Dedifferentiated amniotic fluid mesenchymal stem cell (primary cell): Measurements from ENCODE around the gene LIG3.
"Not testable (repeated sequence)": the region's sequence is repeated elsewhere in the genome, so short reads cannot be mapped to it uniquely, and the experiment has no call there.

Experiments
- DNase-seq: peaks from one replicate; pipeline ENCODE4 v3.0.0-alpha.2; 2016; ENCODE audit errors: extremely low spot score

LIG3 gene

DNA sequence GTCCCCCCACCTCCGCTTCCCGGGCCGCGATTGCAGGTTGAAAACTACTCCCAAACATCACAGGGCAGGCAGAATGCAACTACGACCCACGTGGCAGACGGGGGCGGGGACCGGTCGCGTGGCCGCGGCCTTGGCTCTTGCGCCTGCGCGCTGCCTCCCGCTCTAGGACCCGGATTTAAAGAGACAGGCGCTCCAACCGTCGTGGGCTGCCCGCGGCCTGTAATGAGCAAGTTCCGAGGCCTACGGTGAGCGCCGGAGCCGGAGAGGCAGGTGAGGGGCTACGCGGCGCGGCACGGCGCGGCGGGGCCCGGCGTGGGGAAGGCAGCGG is at the start of gene LIG3:
Gene LIG3, plus strand, starts transcription at position 160 of the 328 bp plus-strand sequence. CDS start 2,494 bp downstream, outside the sequence.
- DNase-seq: peak; percentile 92

DNA sequence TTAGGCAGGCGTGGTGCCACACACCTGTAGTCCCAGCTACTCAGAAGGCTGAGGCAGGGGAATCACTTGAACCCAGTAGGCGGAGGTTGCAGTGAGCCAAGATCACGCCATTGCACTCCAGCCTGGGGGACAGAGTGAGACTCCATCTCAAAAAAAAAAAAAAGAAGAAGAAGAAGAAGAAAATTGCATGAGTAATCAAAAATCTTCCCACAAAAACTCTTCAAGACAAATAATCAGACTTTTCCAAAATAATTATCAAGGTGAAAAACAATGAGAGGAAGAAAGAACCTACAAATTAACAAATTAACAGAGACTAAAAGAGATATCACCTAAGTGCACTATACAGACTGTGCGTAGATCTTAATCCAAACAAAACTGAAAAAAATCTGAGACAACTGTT is 29.5 kb upstream of the LIG3 start:
- DNase-seq: not testable (repeated sequence)

DNA sequence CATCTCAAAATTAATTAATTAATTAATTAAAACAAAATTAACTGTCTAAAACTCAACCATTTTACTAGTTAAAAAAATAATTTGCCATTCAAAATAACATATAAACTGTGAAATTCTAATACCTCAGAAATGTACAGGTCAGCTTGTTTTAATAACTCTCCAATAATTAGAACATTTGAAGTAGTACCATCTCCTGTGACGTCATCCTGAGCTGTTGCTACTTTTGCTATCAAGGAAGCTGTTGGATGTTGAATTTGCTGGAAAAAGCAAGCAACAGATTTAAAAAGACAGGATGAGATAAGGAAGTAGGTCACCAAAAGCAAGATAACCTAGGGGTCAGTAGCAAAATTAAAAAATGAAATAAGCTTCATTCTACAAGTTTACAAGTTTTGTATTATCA is 21.9 kb upstream of the LIG3 start:
- no peak for DNase-seq

DNA sequence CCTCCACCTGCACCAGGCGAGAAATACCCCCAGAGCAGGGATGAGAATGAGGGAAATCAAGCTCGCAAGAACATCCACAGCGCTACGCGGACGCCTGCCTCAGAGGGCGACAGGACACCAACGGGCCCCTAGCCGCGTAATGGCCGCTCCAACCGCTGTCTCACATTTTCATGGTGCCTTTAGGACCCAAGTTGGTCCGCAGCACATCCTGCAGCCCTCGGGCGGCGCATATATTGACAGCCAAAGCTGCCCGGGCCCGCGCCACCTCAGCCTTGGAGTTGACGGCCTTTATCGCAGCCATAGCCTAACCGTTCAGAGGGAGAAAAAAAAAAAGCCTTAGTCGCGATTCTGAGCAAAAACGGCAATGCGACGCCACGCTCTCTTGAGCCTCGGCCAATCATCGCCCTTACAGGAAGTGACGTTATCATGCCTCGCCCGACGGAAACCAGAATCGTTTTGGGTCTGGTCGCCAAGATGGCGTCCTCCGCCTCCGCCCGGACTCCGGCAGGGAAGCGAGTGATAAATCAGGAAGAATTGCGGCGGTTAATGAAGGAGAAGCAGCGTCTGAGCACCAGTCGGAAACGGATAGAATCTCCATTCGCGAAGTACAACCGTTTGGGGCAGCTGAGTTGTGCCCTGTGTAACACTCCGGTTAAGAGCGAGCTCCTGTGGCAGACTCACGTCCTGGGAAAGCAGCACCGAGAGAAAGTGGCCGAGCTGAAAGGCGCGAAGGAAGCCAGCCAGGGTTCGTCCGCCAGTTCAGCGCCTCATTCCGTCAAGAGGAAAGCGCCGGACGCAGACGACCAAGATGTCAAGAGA is 19.0 kb upstream of the LIG3 start, which contains the start of the genes CCT6B and ZNF830:
Gene CCT6B, minus strand, starts transcription at position 368 of the 819 bp plus-strand sequence. Its CDS starts 67 bp downstream, at position 301.
Gene ZNF830, plus strand, starts transcription at position 448 of the 819 bp plus-strand sequence. Its CDS starts 27 bp downstream, at position 475.
- DNase-seq: peak; percentile 98

DNA sequence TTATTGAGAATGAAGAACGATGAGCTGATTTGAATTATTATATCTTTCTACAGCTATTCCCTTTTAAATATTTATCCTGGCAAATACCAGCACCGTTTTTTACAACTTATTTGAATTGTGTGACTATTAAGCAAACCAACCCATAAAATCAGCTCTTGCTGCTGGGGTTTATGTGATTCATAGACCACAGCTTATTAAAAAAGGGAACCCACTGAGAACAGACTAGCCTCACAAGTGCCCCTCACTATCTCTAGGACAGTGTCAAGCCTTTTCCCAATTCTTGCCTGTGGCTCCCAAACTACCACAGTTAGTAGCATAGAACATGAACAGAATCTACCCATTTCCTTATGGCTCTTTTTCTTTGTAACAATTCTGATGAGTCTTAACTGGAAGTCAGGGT is 6.1 kb upstream of the LIG3 start:
- no peak for DNase-seq

DNA sequence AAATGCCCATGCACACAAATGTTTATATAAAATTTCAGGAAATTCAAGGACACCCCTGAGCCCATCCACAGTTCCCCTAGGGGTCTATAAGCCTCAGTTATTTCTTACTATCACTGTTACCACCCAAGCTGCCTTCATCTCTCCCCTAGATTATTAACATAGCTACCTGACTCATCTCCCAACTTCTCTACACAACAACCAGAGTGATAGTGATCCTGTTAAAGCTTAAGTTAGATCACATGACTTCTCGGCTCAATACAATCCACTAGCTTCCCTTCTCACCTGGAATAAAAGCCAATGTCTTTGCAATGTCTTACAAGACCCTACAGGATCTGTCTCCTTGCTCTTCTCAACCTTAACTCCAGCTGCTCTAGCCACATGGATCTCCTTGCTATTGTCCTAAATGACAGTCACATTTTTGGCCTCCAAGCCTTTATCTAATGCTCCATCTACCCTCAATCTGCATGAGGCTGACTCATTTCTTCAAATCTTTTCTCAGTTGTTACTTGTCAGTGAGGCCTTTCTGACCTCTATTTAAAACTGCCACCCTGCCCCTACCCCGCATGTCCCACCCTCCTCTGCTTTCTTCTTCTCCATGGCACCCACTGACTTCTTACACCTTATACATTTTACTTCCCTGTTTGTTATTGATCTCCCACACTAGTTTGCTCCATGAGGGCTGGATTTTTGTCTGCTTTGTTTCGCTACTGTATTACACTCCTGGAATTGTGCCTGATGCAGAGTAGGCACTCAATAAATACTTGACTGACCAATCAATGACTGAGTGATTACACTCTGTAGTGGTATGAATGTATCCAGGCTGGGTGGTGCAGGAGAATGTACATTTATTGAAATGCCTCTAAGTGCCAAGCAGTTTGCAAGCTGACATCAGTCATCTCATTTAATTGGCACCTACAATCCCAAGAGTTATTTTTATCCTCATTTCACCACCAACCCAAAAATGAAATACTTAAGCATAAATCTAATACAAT is 5.2 kb upstream of the LIG3 start:
- no peak for DNase-seq

DNA sequence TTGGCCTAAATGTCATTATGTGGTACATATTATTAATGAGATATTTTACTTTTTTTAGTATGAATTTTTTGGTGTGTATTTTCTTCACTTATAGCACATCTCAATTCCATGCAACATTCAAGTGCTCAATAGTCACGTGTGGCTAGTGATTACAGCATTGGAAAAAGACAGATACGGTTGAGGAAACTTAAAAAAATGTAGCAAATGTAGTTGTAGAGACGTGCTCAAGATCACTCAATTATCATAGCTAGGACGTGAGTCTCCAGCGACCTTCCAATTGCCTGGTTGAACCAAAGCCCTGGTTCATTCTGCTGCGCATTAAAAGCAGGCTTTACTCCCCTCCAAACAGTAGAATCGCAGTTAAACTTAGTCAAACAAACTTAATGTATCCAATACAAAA is 1.2 kb upstream of the LIG3 start:
- no peak for DNase-seq

DNA sequence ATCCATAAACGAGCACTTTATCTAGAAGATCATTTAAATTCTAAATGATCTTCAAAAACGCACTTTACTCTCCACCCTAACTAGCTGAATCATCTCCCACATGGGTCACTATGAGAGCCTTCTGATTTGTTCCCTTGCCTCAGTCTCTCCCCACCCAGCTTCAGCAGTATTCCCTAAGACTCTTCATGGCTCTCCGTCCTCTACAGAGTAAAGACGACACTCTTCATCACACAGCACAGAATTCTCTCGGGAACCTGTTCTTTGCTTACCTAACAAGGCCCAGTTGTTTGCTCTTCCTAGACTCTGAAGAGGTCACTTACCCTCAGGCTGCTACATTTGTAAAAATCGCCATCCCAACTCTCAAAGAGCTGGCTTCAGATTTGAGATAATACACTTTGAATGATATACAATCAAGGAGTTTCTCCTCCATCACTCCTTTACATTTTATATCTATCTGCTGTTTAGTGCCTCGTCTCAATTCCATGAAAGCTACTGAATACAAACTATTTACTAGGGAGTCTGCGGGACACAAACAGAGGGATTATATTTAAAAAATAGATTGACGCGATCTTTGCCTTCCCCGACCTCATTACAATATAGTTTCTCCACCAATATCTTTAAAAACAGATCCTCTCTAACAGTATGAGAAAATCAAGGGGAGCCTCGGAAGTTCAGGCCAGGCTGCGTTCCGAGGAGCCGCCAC is 511 bp upstream of the LIG3 start:
- DNase-seq: no peak

DNA sequence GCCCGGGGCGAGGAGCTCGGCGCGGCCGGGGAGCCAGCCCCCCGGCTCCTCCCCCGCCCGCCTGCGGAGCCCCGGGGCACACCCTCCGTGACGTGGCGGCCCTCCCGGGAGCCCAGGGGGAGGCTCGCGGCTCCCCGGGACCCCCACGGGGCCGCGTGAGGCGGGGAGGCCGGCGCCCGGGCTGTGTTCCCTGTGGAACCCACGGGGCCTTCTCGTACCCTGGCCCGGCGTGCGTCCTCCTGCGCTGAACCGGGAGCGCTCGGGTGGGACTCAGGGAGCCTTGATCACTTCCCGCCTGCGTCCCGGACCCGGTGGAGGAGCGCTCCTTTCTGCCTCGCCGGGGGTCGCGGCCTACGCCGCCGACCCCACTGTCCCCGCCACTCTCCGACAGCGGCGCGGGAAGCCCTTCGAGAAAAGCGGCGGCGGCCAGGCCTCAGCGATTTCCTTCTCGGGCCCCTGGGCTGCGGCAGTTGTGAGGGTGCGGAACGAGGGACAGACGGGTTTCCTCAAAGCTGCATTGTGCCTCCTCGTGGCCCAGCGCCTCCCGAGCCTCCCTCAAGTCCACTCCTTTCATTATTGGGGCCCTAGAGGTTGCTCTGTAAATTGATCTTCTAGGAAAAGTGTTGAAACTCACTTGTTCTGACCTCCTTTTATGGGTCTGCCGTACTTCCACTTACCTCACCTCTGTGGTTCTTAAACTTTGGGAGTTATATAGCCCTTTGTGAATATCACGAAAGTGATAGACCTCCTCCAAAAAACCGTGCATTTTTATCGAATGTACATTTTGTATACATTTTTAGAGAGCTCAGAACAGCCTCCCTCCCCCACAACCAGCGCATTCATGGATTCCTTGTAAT is 597 bp downstream of the LIG3 start:
- DNase-seq: peak; percentile 76

DNA sequence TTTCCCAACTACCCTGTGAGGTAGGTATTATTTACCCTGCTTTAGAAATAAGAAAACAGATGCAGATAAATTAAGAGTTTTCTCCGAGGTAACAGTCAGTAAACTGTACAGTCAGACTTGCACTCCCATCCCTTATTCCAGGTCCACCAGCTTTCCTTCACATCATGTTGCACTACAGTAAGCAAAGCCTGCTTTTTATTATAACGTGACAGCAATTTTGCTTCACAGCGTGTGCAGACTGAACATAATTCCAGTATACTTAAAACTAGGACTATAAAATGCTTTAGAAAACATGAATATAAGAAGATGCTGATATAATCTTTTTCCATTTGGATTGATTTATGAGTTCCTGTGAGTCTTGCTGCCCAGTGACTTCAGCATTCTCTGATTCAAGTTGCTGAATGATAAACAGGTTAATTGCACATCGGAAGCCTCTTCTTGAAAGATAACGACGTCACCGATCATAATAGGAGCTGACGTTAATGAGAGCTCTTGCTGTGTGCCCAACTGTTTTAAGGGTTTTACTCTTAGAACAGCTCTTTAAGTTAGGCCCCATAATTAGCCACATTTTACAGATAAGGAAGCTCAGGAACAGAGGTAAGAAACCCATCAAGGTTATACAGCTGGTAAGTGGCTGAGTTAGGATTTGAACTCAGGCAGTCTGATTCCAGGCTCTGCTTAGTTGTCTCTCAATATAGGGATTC is 1.4 kb downstream of the LIG3 start:
- DNase-seq: no peak

DNA sequence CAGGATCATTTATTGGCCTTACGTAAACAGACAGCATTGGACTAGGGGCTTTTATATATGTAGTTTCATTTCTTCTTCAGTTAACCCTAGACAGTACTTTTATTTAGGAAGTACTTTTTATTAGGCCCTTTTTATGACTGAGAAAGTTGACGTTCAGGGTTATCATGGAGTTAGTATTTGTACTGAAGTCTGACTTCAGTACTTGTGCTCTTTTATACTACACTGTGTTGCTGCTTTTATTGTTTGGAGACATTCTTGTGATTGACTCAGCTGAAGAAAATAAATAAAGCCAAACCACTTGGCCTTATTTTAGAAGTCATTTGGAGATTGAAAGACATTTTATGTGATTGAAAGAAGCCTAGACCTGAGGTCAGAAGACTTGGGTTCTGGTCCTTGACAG is 6.9 kb downstream of the LIG3 start:
- no peak for DNase-seq

DNA sequence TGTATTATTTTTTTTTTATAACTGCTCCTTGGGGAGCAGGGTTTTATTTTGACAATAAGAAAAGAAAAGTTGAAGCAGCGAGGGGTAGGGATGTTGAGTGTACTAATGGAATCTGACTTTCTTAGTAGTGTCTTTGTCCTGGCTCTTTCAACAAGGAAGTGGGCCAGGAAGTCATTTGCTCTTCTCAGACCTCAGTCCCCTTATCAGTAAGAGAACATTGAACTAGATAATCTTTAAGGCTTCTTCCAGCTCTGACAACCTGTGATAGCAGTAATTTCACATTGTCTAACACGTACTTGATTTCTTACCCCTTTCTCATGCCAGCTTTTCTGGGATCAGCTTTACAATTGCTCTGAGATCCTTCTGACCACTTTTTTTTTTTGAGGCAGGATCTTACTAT is 8.3 kb downstream of the LIG3 start:
- DNase-seq: no peak

DNA sequence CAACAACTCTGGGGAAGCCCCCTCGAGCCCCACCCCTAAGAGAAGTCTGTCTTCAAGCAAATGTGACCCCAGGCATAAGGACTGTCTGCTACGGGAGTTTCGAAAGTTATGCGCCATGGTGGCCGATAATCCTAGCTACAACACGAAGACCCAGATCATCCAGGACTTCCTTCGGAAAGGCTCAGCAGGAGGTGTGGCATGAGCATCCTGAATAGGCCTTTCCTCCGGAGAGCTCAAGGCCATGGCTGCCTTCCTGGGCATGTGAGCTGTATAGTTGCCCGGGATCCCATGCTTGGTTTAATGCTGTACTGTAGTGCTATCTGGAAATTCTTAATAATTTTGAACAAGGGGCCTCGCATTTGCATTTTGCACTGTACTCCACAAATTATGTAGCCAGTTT is 9.2 kb downstream of the LIG3 start:
- no peak for DNase-seq

DNA sequence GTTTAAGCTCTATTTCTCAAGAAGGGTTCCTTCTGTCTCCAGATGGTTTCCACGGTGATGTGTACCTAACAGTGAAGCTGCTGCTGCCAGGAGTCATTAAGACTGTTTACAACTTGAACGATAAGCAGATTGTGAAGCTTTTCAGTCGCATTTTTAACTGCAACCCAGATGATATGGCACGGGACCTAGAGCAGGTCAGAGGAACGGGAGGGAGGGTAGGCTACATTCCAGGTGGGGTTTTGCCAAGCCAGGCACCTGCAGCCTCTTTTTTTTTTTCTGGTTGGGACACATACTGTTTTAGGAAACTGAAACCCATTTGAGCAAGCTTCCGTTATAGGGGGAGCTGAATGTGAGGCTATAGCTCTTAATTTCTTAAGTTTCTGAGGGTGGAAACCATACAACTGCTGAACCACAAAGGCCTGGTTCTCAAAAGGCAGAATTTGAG is 10.6 kb downstream of the LIG3 start:
- no peak for DNase-seq

DNA sequence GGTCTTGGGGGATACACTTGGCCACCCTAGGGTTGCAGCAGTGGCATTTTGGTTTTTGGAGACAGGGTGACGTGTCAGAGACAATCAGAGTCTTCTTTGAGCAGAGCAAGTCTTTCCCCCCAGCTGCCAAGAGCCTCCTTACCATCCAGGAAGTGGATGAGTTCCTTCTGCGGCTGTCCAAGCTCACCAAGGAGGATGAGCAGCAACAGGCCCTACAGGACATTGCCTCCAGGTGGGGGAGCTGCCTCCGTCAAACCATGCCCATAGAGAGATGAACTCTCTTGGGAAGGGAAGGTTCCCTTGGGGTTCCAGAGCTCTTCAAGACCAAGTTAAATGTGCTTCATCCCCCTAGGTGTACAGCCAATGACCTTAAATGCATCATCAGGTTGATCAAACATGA is 11.3 kb downstream of the LIG3 start:
- no peak for DNase-seq

DNA sequence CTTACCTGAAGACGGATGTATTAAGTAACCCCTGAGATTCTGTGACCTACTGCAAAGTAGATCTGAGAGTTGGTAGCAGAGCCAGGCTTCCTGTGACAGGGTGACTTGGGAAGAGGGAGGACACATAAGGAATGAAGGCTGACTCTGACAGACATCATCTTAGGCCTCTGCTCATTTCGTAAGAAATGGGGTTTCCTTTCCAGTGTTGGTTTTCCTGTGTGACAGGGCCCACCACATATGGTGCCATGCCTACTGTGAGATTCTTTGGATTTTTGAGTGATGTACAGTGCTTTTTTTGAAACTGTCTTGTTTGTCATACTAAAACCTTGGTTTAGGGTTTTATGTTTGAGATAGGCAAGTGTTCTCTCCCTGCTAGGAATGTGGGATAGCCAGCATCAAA is 12.7 kb downstream of the LIG3 start:
- no peak for DNase-seq

DNA sequence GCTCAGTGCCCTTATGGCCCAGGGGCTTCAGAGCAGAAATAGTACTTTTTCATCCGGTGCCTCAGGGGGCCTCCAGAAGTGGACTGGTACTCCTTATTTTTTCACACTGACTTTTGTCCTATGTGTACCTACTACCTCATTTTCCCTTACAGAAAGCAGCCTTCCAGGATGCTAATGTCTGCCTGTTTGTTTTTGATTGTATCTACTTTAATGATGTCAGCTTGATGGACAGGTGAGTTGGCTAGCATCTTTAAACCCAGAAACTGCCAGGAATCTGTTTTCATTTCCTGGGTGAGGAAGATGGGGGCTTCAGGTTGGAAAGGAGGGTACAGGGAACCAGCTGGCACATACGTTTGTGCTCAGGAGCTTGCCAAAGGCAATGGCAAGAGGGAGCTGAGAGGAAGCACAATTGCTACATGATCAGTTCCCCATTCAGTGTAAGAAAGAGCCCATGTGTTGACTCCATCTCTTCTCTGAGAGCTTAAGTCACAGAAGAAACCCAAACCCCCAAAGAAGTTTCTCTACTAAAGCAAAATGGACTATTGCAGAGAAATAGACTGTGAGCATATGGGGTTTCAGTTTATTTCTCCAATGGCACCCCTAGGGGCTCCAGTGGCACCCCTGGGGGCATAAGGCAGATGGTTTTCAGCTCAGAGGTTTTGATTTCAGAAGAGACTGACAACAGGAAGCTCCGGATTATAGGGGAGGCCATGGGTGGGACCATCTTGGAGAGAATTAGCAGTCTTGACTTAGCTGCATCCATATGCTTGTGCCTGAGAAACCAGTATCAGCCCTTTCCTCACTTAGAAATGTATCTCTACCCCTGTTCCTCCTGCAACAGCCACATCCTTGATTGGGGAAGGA is 16.3 kb downstream of the LIG3 start:
- DNase-seq: no peak

DNA sequence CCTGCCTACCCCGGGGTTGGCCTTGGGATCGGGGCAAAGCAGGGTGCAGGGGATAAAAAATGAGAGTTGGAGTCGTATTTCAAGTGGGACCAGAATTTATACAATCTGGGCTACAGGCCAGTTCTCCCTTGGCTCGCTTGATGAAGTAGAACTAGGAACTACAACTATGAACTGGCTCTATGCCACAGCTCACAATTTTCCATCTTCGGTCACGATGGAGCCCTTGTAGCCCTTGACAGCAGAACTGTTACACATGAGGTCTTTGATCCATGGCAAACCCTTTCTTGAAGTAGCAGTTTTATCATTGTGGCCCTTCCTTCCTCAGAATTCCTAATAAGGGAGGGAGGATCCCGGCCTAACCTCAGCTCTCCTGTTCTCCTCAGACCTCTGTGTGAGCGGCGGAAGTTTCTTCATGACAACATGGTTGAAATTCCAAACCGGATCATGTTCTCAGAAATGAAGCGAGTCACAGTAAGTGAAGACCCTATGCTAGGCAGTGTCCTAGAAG is 17.1 kb downstream of the LIG3 start:
- peak; percentile 90 for DNase-seq

DNA sequence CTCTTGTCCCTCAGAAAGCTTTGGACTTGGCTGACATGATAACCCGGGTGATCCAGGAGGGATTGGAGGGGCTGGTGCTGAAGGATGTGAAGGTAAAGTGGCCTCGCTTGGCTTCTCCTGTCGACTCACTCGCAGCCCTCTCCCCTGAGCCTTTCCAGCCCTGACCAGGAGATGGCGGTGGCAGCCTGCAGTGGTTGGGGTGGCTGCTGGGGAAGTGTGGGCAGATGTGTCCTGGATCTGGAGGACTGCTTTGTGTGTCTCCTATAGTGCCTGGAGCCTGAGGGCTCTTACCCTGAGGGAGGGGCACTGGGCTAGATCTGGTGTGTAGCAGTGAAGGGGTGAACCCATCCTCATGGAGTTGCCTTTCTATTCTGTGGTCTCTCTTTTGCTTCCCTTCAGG is 17.9 kb downstream of the LIG3 start:
- DNase-seq: no peak
